Mesenchymal stem cell (in vitro differentiated cells and primary cell): ENCODE measurements around the gene SRPK3.

Source experiments
- DNase-seq: peaks from one replicate; pipeline ENCODE4 v3.0.0-alpha.2; 2013
- H2AFZ ChIP-seq: one replicate; pipeline ENCODE4 v1.6.1; 2013; ENCODE audit warnings: low read depth, mild to moderate bottlenecking, control low read depth, inconsistent platforms, low read length, moderate library complexity
- H2AK5ac ChIP-seq: 2 replicates; pipeline ENCODE4 v1.6.1; 2013; ENCODE audit warnings: low read length, moderate library complexity, mild to moderate bottlenecking, inconsistent platforms; ENCODE audit not compliant: severe bottlenecking
- H2BK120ac ChIP-seq: one replicate; pipeline ENCODE4 v1.6.1; 2013; ENCODE audit warnings: low read depth, mild to moderate bottlenecking, inconsistent platforms, low read length, moderate library complexity
- H2BK12ac ChIP-seq, 2 experiments: one replicate each; pipeline ENCODE4 v1.6.1; 2013; ENCODE audit warnings: inconsistent platforms in 2 of 2, low read length in 2 of 2, mild to moderate bottlenecking in 2 of 2, moderate library complexity in 2 of 2, control low read depth in 1 of 2
- H2BK15ac ChIP-seq: one replicate; pipeline ENCODE4 v1.6.1; 2013; ENCODE audit warnings: mild to moderate bottlenecking, low read depth, inconsistent platforms; ENCODE audit not compliant: poor library complexity, severe bottlenecking
- H2BK5ac ChIP-seq: 2 replicates; pipeline ENCODE4 v1.6.1; 2013; ENCODE audit warnings: low read depth, mild to moderate bottlenecking, low read length, control low read depth, inconsistent platforms; ENCODE audit not compliant: poor library complexity, severe bottlenecking
- H3K14ac ChIP-seq, 2 experiments: one replicate each; pipeline ENCODE4 v1.6.1; 2013; ENCODE audit warnings: inconsistent platforms in 2 of 2, low read length in 2 of 2, control low read depth in 1 of 2, mild to moderate bottlenecking in 1 of 2, moderate library complexity in 1 of 2
- H3K18ac ChIP-seq, 2 experiments: one replicate each; pipeline ENCODE4 v1.6.1; 2013; ENCODE audit warnings: inconsistent platforms in 2 of 2, low read length in 2 of 2, control low read depth in 1 of 2, low read depth in 1 of 2, mild to moderate bottlenecking in 1 of 2
- H3K23ac ChIP-seq, 2 experiments: one replicate each; pipeline ENCODE4 v1.6.1; 2013; ENCODE audit warnings: inconsistent platforms in 2 of 2, low read length in 2 of 2, mild to moderate bottlenecking in 2 of 2, moderate library complexity in 2 of 2, control low read depth in 1 of 2
- H3K27ac ChIP-seq: 2 replicates; pipeline ENCODE4 v1.5.1; 2013; ENCODE audit warnings: mild to moderate bottlenecking, moderate library complexity, low read length, control low read depth, inconsistent platforms; ENCODE audit not compliant: poor library complexity, severe bottlenecking
- H3K27me3 ChIP-seq, 2 experiments: 2 replicates each; pipeline versions ENCODE4 v1.6.1 to v1.7.0; 2013; ENCODE audit warnings: low read length in 2 of 2, mild to moderate bottlenecking in 2 of 2, moderate library complexity in 2 of 2, control low read depth in 1 of 2, inconsistent platforms in 1 of 2; ENCODE audit not compliant: control insufficient read depth in 1 of 2, insufficient read depth in 1 of 2
- H3K36me3 ChIP-seq, 2 experiments: 2 replicates each; pipeline versions ENCODE4 v1.6.1 to v1.7.0; 2013; ENCODE audit warnings: low read length in 2 of 2, control low read depth in 1 of 2, inconsistent platforms in 1 of 2, low read depth in 1 of 2, mild to moderate bottlenecking in 1 of 2; ENCODE audit not compliant: insufficient read depth in 2 of 2, control insufficient read depth in 1 of 2
- H3K4ac ChIP-seq, 2 experiments: one replicate each; pipeline ENCODE4 v1.6.1; 2013; ENCODE audit warnings: inconsistent platforms in 2 of 2, low read length in 2 of 2, mild to moderate bottlenecking in 2 of 2, moderate library complexity in 2 of 2, control low read depth in 1 of 2, low read depth in 1 of 2
- H3K4me1 ChIP-seq: 2 replicates; pipeline ENCODE4 v1.6.1; 2013; ENCODE audit warnings: low read depth, low read length, control low read depth; ENCODE audit not compliant: control insufficient read depth, insufficient read depth
- H3K4me2 ChIP-seq: 2 replicates; pipeline ENCODE4 v1.6.1; 2013; ENCODE audit warnings: low read length, mild to moderate bottlenecking, inconsistent platforms; ENCODE audit not compliant: poor library complexity, severe bottlenecking
- H3K4me3 ChIP-seq, 2 experiments: 2 replicates each; pipeline versions ENCODE4 v1.5.1 to v1.7.0; 2013; ENCODE audit warnings: low read length in 2 of 2, mild to moderate bottlenecking in 2 of 2, control low read depth in 1 of 2, low read depth in 1 of 2; ENCODE audit not compliant: insufficient read depth in 1 of 2
- H3K79me1 ChIP-seq: replicated peaks from 2 replicates; pipeline ENCODE4 v1.6.1; 2013; ENCODE audit warnings: mild to moderate bottlenecking, control low read depth, low read length, inconsistent platforms; ENCODE audit not compliant: poor library complexity, severe bottlenecking
- H3K9ac ChIP-seq: 2 replicates; pipeline ENCODE4 v1.7.0; 2013; ENCODE audit warnings: mild to moderate bottlenecking, low read length, moderate library complexity
- H3K9me3 ChIP-seq: 2 replicates; pipeline ENCODE4 v1.7.0; 2013; ENCODE audit warnings: mild to moderate bottlenecking, low read length; ENCODE audit not compliant: control insufficient read depth
- H4K8ac ChIP-seq: one replicate; pipeline ENCODE4 v1.6.1; 2013; ENCODE audit warnings: inconsistent platforms, mild to moderate bottlenecking, low read length, moderate library complexity
- H4K91ac ChIP-seq: one replicate; pipeline ENCODE4 v1.6.1; 2013; ENCODE audit warnings: mild to moderate bottlenecking, low read length, inconsistent platforms
- WGBS: methylation state at CpG from one replicate; pipeline ENCODE4 v1.1.7; 2013; ENCODE audit warnings: mixed read lengths; 5-methylcytosine and 5-hydroxymethylcytosine counted together

Gene SRPK3

DNA sequence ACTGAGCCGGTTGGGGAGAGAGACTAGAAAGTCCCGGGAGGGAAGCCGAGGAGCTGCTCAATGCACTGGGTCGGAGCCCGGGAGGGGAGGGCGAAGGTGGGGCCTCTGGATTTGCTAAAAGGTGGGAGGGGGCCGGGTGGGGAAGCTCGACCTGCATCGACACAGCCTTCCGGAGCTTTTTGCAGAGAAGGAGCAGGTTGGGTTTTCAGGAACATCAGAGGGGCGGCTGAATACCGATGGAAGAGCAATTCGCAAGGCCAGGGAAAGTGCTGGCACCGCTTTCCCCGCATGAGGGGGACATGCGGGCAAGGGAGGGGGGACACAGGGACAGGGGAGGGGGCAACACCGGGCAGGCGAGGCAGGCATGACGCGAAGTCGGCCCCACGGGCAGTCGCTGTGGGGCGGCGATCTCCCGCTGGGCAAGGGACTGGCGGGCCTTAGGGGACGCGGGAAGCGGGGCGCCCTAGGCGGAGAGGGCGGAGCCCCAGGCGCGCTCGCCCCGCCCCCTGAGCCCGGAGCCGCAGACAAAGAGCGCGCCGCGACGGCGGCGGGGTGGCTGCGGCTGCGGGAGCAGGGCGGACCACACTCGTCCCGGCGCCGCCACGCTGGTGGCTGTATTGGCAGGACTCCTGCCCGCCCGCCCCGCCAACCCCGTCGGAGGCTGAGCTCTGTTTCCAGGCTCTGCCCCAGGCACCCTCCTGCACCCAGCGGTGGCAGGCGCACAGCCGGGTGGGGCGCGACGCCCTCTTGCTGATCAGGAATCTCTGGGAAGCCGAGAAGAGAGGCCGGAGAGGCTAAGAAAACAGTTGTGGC lies 37.9 kb downstream of the SRPK3 start:
- H3K4ac ChIP-seq: peak overlapping the region in 1 of 2 experiments; percentile 7
- H3K14ac ChIP-seq: peak overlapping the region in 1 of 2 experiments; percentile 32
- H2BK5ac ChIP-seq: no peak overlapping the region
- peak overlapping the region; percentile 71 for H2AFZ ChIP-seq
- peak overlapping the region; percentile 66 to 71 for H3K18ac ChIP-seq
- peak overlapping the region; percentile 39 to 41 for H3K4me3 ChIP-seq
- H2BK120ac ChIP-seq: no peak overlapping the region
- peaks cover 4 to 65% of the 10 kb centered on the region in 2 experiments for H3K27me3 ChIP-seq
- H2AK5ac ChIP-seq: no peak overlapping the region
- H2BK15ac ChIP-seq: no peak overlapping the region
- DNase-seq: peak; percentile 30
- H2BK12ac ChIP-seq: no peak overlapping the region
- no peak overlapping the region for H3K23ac ChIP-seq
- H3K4me1 ChIP-seq: peaks cover 8% of the 10 kb centered on the region
- no peak overlapping the region for H4K91ac ChIP-seq
- H3K9me3 ChIP-seq: peaks cover 6% of the 10 kb centered on the region
- H4K8ac ChIP-seq: peak overlapping the region; percentile 69
- no peak overlapping the region for H3K9ac ChIP-seq
- peak overlapping the region; percentile 79 for H3K4me2 ChIP-seq
- whole genome bisulfite sequencing: 8% methylated on average over 37 of the region's 67 CpGs
- H3K79me1 ChIP-seq: no peaks in the 10 kb centered on the region
- no peak overlapping the region for H3K27ac ChIP-seq
- no peaks in the 10 kb centered on the region for H3K36me3 ChIP-seq

DNA sequence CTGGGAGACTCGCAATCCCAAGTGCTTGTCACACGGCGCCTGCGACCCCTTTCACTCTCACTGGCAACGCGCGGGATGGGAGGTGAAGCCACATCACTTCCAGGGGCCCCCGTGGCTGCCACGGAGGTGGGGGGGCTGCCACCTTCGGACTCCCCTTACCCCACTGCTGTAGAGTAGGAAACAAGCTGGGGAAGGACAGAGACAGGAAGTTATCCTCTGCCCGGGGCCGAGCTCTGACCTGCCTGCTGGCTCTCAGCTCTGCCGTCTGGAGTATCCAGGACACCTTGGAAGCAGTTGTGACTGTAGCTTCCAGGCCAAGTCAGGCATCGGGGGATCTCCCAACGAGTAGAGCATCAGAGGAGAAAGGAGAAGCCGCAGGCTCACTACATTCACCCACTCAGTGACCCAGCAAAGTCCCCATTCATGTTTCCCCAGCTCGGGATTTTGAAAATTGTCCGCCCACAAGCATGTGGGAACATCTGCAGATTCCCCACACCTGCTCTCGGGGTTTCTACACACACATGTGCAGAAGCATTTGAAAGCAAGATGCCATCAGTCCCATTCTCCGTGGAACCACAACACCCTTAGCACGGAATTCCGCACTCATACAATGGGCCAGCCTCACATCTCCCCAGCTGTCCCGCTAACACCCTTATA lies 38.7 kb downstream of the SRPK3 start:
- H2BK12ac ChIP-seq: no peak overlapping the region
- no peaks in the 10 kb centered on the region for H3K79me1 ChIP-seq
- no peak overlapping the region for H3K27ac ChIP-seq
- no peak overlapping the region for H2BK120ac ChIP-seq
- H4K91ac ChIP-seq: no peak overlapping the region
- H3K9me3 ChIP-seq: peaks cover 6% of the 10 kb centered on the region
- H2BK5ac ChIP-seq: no peak overlapping the region
- H3K4me3 ChIP-seq: peak overlapping the region; percentile 39 to 41
- peaks cover 8% of the 10 kb centered on the region for H3K4me1 ChIP-seq
- H3K14ac ChIP-seq: no peak overlapping the region
- 52% methylated on average over 16 of the region's 23 CpGs for WGBS
- DNase-seq: no peak
- H4K8ac ChIP-seq: peak overlapping the region; percentile 28
- H3K4me2 ChIP-seq: peak overlapping the region; percentile 79
- H3K36me3 ChIP-seq: no peaks in the 10 kb centered on the region
- H2BK15ac ChIP-seq: no peak overlapping the region
- H3K4ac ChIP-seq: peak overlapping the region in 1 of 2 experiments; percentile 7
- H3K27me3 ChIP-seq: peaks cover 4 to 71% of the 10 kb centered on the region in 2 experiments
- H2AK5ac ChIP-seq: no peak overlapping the region
- H3K23ac ChIP-seq: no peak overlapping the region
- H3K18ac ChIP-seq: peak overlapping the region; percentile 66 to 71
- H2AFZ ChIP-seq: no peak overlapping the region
- H3K9ac ChIP-seq: no peak overlapping the region

DNA sequence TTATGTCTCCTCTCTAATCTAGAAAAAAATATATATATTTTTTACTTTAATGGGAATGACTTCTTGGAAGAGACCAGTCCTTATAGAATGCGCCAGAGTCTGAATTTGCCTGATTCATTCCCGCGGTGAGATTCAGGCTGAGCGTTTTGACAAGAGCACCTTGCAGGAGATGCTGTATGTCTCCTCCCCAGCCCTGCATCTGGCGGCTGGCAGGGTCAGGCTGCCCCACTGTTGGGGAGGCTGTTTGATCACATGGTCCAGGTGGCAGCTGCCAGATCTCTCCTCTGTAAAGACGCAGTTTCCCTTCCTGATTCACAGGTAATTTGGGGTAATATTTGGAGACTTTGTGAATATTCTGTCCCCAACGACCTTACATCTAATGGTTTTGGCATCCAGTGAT lies 39.8 kb downstream of the SRPK3 start:
- WGBS: 84% methylated on average over 6 of the region's 7 CpGs

DNA sequence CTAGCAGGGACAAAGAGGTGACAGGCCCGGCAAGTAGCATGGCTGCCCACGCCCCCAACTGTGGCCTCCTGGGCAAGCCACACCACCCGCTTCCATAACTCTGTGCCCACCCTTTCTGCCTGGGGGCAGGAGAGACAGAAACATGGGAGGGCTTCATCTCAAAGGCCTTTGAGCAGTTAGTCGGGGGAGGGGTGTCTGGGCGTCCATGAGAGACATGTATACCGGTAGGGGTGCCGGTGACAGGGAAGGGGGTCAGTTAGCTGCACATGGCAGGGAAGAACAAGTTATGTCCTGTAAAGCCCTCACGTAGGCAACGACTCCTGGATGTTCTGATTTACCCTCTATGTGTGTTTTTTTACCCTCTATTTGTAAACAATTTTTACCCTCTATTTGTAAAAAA lies 40.2 kb downstream of the SRPK3 start:
- H2BK120ac ChIP-seq: no peak overlapping the region
- no peak overlapping the region for H2BK15ac ChIP-seq
- H3K4me2 ChIP-seq: no peak overlapping the region
- no peak overlapping the region for H3K18ac ChIP-seq
- no peak overlapping the region for H3K23ac ChIP-seq
- no peak overlapping the region for H2BK12ac ChIP-seq
- H3K4ac ChIP-seq: no peak overlapping the region
- H3K27ac ChIP-seq: no peak overlapping the region
- no peak overlapping the region for H3K9ac ChIP-seq
- H3K36me3 ChIP-seq: no peaks in the 10 kb centered on the region
- no peak overlapping the region for H4K8ac ChIP-seq
- peaks cover 10 to 77% of the 10 kb centered on the region in 2 experiments for H3K27me3 ChIP-seq
- peaks cover 8% of the 10 kb centered on the region for H3K4me1 ChIP-seq
- no peak overlapping the region for H2AK5ac ChIP-seq
- 87% methylated on average over 3 of the region's 9 CpGs for WGBS
- no peak overlapping the region for H2AFZ ChIP-seq
- no peak overlapping the region for H2BK5ac ChIP-seq
- no peaks in the 10 kb centered on the region for H3K79me1 ChIP-seq
- no peak for DNase-seq
- no peak overlapping the region for H3K4me3 ChIP-seq
- no peak overlapping the region for H3K14ac ChIP-seq
- no peak overlapping the region for H4K91ac ChIP-seq
- peaks cover 6% of the 10 kb centered on the region for H3K9me3 ChIP-seq

More for the DNA sequence above, 39.8 kb downstream of the SRPK3 start:
- H4K8ac ChIP-seq: no peak overlapping the region
- no peak overlapping the region for H2BK15ac ChIP-seq
- no peak overlapping the region for H3K4ac ChIP-seq
- no peak overlapping the region for H2AFZ ChIP-seq
- H3K23ac ChIP-seq: no peak overlapping the region
- no peak overlapping the region for H3K4me2 ChIP-seq
- H3K18ac ChIP-seq: no peak overlapping the region
- DNase-seq: no peak
- no peaks in the 10 kb centered on the region for H3K36me3 ChIP-seq
- no peak overlapping the region for H2AK5ac ChIP-seq
- no peak overlapping the region for H2BK12ac ChIP-seq
- no peak overlapping the region for H2BK5ac ChIP-seq
- no peak overlapping the region for H3K9ac ChIP-seq
- no peak overlapping the region for H3K27ac ChIP-seq
- H3K4me1 ChIP-seq: peaks cover 8% of the 10 kb centered on the region
- no peaks in the 10 kb centered on the region for H3K79me1 ChIP-seq
- no peak overlapping the region for H2BK120ac ChIP-seq
- H3K27me3 ChIP-seq: peaks cover 10 to 72% of the 10 kb centered on the region in 2 experiments
- H4K91ac ChIP-seq: no peak overlapping the region
- H3K14ac ChIP-seq: no peak overlapping the region
- H3K4me3 ChIP-seq: no peak overlapping the region
- H3K9me3 ChIP-seq: peaks cover 6% of the 10 kb centered on the region
